DMS53 treated with DMSO at 0.1 percent for 48 hours (cell line): ENCODE data around the gene GBP2.
"Not testable (repeated sequence)": the region's sequence is repeated elsewhere in the genome, so short reads cannot be mapped to it uniquely, and the experiment has no call there.

ENCODE experiments used
- DNase-seq: peaks from one replicate; lab custom pipeline; 2025; ENCODE audit not compliant: unreplicated experiment; lab: John Stamatoyannopoulos, UW

Gene GBP2

GRCh38 chr1:89125913-89126580 is at the start of gene GBP2:
GBP2 (minus strand) TSS chr1:89126114; CDS start chr1:89121966, 4,148 bp downstream.
- peak; percentile 91 for DNase-seq

GRCh38 chr1:89174491-89174890 is 48.6 kb upstream of the GBP2 start:
- DNase-seq, result no peak

- peak; percentile 22 for DNase-seq
Measured at GRCh38 chr1:89172468-89173143, 46.7 kb upstream of the GBP2 start.

GRCh38 chr1:89171067-89171438 is 45.1 kb upstream of the GBP2 start:
- no peak for DNase-seq

- DNase-seq, result no peak
Measured at GRCh38 chr1:89170170-89171066, 44.5 kb upstream of the GBP2 start.

- no peak for DNase-seq
Measured at GRCh38 chr1:89169166-89169565, 43.3 kb upstream of the GBP2 start.

GRCh38 chr1:89167590-89168230 is 41.8 kb upstream of the GBP2 start:
- no peak for DNase-seq

GRCh38 chr1:89166705-89167104 is 40.8 kb upstream of the GBP2 start:
- no peak for DNase-seq

GRCh38 chr1:89165811-89166210 is 39.9 kb upstream of the GBP2 start:
- no peak for DNase-seq

GRCh38 chr1:89151047-89151446 is 25.1 kb upstream of the GBP2 start:
- DNase-seq, result no peak

- DNase-seq, result no peak
Measured at GRCh38 chr1:89149976-89150375, 24.1 kb upstream of the GBP2 start.

- no peak for DNase-seq
Measured at GRCh38 chr1:89149229-89149628, 23.3 kb upstream of the GBP2 start.

- no peak for DNase-seq
Measured at GRCh38 chr1:89147678-89148658, 22.1 kb upstream of the GBP2 start.

GRCh38 chr1:89146721-89147120 is 20.8 kb upstream of the GBP2 start:
- no peak for DNase-seq

GRCh38 chr1:89143484-89143883 is 17.6 kb upstream of the GBP2 start:
- DNase-seq, result no peak

GRCh38 chr1:89142160-89142559 is 16.2 kb upstream of the GBP2 start:
- DNase-seq, result no peak

- no peak for DNase-seq
Measured at GRCh38 chr1:89133747-89134146, 7.8 kb upstream of the GBP2 start.

- no peak for DNase-seq
Measured at GRCh38 chr1:89130716-89131115, 4.8 kb upstream of the GBP2 start.

- no peak for DNase-seq
Measured at GRCh38 chr1:89129911-89130310, 4.0 kb upstream of the GBP2 start.

GRCh38 chr1:89128003-89128458 is 2.1 kb upstream of the GBP2 start:
- DNase-seq, result not testable (repeated sequence)
